DMS 273 treated with DMSO at 0.1 percent for 48 hours (cell line): Measurements from ENCODE around the gene OCA2.

ENCODE experiments used
- DNase-seq: peaks from one replicate; lab custom pipeline; 2025; lab: John Stamatoyannopoulos, UW

The OCA2 gene

DNA sequence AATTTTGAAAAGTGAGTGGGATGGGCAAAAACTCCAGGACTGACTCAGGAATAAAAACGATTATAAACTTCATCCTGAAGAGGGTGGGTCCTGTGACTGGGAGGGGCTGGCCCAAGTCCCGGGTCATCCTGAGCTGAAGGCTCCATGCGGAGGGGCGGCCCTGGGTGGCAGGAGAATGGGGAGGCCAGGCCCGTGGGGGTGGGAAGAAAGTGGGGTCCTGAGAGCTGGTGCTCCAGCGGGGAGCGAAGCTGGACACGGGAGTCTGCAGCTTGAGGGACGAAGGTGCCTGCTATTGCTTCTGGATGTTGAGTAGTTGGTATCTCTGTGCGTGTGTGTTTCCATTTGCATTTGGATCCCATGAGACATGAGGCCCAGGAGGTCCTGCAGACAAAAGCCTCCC lies 4.7 kb upstream of the OCA2 start:
- no peak for DNase-seq

DNA sequence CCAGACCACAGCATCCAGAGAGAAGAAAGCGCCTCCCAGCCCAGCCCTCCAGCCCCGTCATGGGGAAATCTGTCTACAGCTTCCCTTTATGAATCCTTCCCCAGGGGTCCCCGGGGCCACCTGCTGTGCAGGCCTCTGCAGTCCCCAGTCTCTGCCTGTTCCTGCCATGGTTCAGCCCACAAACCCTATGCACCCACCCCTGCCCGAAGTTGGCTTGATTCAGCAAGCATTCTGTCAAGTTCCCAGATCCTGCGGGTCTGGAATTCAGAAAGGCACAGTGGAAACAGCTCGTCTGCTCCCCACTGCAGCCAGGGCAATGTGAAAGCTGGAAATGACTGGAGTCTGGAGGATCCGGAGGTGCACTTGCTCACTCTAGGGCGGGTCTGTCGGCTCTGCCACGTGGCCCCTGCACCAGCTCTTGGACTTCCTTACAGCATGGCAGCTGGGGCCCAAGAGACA lies 2.9 kb upstream of the OCA2 start:
- DNase-seq = no peak

DNA sequence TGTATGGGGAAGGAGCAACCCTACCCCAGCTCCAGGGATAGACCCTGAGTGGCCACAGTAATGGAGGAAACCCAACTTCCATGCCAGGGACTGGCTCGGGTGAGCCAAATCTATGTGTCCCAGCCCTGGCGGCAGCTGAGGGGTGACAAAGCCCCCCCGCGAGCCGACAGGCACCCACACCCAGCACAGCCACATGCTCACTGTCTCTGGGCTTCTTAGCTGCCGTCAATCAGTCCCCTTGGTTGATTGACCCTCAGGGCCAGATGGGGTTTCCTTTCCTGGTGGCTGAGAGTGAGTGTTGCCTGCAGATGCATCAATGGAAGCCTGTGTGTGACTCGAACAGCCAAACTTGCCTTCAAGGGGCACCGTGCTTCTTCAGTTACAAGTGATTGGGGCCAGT lies 2.1 kb upstream of the OCA2 start:
- DNase-seq = no peak

DNA sequence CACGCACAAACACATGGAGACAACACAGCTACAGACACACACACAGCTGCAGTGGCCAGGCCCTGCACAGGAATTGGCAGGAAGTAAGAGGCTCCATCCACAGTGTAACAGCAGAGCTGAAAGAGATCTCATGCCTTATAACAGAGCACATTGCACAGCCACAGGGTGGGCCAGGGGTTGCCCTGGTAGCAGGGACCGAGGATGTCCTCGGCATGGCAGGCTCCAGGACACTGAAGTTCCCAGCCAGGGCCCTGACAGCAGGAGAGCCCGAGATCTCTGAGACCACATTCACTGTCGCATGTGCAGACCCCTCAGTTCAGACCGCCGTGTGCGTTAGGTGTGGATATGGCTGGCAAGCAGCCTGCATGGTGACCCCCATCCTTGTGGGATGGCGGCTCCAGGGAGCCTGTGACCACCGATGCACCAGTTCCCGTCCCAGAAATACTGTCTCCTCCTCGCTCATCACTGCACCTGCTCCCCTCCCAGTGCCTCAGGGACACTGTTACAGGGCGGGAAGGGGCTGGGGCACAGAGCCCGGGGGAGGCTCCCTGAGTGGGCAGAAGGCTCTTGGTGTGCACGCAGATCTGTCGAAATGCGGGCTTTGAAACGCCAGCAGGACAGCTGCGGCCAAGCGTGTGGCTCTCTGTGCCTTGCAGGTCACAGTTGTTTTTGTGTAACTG lies 1.5 kb upstream of the OCA2 start:
- DNase-seq = no peak

DNA sequence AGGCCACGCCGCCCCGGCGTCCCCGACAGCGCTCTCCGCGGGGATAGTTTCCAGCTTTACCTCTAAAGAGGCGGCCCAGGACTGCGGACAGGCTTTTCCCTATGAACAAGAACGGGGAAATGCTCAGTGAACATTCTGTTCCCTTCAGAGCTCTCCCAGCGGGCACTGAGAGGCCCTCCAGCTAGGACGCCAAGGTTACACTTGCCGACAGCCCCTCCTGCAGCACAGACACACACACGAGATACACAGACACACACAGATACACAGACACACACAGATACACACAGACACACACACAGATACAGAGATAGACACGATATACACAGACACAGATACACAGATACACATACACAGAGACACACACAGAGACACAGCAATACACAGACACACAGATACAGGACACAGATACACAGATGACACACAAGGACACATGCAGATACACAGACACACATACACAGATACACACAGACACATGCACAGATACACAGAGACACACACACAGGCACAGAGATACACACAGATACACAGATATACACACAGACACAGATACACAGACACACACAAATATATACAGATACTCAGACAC lies 533 bp upstream of the OCA2 start:
- DNase-seq = no peak

DNA sequence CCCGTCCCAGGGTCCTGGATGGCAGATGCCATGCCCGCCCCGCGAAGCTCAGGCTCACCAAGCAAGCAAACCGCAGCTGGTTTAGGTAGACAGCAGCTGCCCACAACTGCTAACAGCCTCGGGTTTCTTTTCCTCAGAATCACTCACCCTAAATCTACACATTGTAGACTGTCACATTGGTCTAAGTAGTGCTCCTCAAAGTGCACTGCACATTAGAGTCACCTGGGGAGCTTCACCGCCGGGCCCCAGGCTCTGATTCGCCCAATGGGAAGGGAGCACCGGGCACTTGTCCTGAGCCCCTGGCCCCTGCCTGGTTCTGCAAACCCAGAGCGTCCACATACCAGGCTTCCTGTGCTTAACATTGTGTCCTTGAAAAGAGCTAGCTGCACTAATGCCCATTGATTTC lies 752 bp downstream of the OCA2 start:
- DNase-seq = peak; percentile 12

DNA sequence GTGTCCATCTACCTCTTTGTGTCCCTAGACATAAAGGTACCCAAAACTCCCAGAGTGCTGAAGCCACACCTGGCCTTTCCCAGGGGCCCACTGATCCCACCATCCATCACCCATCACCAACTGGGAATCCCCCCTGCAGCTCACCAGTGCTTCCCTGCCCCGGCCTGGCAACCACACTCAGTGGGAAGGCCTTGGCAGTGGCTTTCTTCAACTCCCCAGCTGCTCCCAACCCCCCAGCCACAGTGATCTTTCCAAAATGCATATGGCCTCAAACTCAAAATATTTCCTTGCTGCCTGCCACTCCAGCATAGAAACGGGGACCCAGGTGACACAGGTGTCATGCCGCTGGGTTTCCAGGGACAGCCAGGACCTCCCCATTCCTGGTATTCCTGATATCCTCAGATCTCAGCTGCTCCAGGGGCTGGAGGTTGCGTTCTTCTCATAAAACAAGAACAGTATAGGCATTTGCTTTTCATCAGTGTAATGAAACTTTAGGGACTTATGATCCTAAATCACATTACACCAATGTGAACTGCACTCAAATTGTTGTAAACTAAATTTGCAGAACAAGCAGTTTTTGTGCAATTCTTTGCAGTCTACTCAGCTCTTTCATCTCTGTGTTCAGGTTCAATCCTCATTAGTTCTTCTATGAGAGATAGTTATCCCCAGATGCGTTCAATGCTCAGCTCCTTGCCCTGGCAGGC lies 1.3 kb downstream of the OCA2 start:
- DNase-seq = no peak

DNA sequence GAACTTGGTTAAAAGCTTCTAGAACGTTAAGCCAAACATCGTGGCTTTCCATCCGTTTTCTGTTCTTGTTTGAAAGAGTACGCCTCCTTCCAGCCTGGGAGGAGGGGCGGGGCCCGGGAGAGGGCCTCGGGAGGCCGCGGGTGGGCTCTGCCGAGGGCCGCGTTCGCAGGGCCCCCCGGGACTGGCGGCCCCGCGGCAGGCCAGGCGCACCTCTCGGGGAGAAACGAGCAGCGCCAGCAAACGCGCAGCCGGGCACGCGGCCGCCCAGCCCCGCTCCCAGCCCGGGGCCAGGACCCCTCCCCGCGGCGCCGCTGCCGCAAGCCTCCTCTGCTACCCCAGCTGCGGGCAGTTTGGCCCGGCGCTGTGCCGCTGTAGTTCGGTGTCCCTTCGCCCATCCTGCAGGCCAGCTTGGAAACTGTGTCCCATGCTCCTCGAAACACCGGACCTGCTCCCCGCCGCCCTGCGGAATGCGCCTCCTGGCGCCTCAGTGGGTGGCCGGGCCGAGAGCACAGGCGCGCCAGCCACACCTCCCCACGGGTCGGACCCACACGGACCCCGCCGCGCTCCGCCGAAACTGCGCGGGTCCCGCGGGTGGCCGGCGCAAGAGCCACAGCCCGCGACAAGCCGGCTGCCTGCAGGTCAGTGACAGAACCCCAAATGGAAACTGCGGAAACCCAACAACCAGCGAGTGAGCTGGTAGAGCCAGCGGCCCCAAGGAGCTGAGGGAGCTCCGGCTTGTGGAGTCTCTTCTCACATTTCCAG lies 2.3 kb downstream of the OCA2 start:
- no peak for DNase-seq

DNA sequence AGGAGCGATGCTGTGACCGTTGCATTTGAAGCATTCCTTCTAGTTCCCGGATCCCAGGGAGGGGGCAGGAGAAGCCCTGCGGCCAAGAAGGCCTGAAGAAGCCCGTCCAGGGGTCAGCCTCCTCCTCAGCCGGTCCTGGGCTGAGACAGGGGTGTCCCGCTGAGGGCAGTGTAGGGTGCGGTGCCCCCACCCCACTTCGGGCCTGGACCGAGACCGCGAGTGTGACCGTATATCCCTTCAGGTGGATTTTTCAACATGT lies 2.8 kb downstream of the OCA2 start:
- no peak for DNase-seq

DNA sequence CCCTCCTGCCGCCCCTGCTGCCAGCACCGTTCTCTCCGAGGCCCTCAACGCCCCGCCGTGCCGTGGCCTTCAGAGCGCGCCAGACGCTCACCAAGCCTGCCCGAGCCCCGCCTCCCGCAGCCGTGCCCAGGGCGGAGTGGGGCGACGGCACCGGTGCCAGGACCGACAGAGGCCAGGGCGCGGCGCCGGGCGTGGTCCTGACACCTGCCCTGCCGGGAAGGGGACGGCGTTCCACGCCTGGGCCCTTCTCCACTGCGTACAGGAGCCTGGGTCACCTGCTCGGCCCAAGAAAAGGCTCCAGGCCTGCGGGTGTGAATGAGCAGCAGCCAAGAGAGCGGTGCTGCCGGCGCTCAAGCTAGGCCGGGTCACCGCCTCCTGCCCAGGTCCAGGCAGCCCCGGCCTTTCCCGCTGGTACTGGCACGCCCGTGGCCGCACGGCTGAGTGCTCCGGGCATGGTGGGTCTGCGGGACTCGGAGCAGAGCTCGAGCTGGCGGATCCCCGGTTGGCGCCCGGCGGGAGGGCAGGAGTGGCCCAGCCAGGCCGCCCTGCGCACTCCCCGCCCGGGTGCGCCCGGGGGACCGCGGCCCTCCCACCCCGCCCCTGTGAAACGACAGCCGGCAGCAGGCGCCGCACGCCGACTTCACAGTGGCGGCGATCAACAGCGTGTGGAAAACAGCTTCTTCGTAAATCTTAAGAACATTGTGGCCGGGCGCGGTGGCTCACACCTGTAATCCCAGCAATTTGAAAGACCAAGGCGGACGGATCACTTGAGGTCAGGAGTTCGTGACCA lies 4.2 kb downstream of the OCA2 start:
- no peak for DNase-seq

DNA sequence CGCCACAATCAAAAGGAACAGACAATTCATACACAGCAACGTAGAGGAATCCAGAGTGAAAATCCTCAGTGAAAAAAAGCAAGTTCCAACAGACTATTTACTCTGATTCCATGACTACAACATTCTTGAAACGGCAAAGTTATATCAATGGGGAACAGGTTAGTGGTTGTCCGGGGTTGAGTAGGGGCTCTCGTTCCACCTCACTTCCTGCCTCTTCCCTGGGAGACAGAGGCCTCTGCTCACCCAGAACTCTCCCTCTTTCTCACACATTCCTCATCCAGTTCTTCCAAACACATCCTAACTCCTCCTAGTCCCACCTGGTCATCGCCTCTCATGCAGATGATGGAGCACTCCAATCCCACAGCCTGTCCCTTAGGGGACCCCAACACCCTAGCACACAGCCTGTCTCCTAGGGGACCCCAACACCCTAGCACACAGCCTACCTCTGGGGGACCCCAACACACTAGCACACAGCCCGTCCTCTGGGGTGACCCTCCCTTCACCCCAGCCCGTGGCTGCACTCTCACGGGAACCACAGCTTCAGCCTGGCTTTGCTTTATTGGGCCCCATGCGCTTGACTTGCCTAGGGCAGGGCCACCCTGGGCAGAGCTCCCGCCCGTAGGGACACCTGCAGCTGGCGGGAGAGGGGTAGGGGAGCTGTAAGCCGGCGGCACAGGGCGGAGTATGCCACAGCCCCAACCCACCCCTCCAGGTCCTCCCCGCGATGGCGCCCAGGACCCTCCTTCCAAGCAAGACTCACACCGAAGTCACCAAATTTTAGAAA lies 5.2 kb downstream of the OCA2 start:
- DNase-seq = no peak

DNA sequence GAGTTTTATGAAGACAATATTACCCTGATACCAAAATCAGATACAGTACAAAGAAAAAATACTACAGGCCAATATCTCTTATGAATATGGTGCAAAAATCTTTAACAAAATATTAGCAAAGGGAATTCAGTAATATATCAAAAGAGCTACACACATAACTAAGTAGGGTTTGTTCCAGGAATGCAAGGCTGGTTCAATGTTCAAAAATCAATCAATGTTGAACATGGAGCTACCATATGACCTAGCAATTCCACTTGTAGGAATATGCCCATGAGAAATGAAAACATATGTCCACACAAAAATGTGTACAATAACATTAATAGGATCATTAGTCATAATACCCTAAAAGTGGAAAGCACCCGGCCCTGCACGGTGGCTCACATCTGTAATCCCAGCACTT lies 7.8 kb downstream of the OCA2 start:
- no peak for DNase-seq

DNA sequence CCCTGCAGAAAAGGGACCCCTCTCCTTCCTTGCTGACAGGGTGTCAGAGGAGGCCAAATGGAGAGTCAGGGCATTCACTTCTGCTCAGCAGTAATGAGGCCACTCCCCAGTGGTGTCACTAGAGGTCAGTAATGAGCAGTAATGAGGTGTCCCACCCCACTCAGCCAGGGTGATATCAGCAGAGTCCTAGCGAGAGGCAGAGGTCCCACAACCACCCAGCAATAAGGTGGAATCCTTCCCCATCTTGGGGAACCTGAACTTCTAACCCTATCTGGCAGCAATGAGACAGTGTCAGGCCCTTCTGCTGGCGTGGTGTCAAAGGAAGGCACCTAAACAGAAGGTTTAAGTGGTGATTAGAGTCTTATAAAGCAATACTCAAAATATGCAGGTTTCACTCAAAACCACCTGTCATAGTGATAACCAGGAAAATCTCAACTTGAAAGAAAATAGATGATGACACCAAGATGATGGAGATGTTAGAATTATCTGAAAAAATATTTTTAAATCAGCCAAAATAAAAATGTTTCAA lies 12.9 kb downstream of the OCA2 start:
- peak; percentile 3 for DNase-seq

DNA sequence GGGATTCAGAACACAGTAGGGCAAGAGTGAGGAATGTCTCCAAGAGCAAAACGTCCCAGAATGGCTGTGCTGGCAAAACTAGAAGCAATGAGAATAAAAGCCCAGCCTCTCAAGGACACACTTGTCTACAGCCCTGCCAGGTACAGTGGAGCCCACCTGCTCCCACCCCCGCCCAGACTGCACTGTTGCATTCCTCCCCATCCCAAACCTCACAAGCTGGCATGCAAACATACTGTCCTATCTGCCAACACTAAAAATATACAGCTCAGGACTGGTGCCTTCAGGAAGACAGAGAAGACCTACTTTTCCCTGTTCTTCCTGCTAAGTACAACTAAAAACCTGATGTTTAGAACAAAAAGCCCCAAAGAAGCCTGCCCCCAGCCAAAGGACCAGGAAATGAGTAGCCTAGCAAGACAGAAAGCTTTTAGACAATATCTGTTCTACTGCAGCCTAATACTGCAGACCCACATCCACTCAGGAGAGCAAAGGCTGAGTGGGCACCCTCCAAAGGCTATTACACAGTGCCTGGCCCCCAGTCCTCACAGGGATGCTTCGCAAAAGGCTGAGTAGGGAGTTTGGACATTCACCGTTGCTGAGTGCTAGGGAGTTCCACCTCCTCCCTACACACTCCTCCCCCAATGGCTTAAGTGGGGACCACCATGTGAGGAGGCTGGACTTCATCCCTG lies 13.5 kb downstream of the OCA2 start:
- DNase-seq = no peak

DNA sequence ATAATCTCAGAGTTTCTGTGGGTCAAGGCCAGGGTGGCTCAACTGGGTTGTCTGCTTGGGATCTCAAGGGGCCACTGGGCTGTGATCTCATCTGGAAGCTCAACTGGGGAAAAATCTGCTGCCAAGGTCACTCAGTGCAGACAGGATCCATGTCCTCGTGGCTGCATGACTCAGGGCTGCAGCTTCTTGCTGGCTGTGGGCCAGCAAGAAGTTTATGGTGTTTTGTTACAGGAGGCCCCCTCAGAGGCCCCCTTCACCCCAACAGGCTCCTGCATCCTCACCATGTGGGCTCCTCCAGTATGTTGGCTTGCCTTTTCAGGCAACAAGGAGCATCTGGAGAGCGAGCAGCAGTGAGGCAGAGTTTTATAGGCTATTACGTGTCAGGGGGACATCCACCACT lies 14.6 kb downstream of the OCA2 start:
- no peak for DNase-seq

DNA sequence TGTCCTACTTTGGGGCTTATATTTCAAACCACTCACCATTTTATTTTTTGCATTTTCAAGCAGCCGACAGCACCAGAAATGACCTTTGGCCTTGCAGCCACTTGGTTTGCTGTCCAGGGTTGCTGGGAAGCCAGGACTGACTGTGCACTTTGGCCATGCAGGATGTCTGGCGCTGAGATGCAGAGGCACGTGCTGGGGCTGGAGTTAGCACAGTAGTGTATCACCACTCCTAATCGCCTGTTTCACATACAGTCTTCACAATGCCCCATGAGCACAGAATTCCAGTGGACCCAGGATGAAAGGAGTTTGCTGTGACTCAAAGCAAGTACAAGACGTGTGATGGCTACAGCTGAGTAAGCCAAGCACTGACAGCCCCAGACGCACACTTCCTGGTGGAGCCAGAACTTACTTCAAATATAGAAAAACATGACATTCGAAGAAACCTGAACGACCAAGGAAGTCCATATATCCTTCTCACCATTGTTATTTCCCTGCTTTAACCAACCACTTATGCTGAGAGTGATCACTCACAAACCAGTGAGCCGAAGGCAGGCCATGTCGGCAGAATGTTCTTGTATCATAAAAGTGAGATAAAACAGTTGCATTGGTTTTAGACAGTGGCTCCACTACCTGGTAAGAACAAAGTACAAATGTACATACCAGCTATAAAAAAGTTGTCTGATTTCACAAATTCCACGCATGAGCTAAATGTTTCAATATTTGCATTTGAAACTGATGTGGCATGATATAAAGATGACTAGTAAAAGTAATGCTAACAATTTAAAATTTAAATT lies 16.0 kb downstream of the OCA2 start:
- DNase-seq = no peak

DNA sequence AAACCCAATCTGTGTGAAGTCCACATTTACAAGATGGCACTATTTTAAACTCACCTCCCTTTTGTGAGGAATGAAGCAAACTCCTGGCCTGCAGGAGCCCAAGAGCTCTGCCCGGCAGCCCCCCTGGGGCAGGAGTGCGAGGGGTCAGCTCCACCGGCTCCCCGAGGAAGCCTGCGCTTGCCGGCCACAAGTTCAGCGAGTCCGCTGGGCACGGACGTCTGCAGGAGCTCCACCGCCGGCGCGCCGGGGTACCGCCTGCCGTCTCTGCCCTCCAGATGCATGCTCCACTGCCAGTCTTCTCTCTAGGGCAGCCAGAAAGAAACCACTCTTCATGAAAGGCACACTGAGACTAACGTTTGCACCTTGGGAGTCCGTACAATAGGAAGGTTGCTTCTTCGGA lies 17.5 kb downstream of the OCA2 start:
- no peak for DNase-seq

DNA sequence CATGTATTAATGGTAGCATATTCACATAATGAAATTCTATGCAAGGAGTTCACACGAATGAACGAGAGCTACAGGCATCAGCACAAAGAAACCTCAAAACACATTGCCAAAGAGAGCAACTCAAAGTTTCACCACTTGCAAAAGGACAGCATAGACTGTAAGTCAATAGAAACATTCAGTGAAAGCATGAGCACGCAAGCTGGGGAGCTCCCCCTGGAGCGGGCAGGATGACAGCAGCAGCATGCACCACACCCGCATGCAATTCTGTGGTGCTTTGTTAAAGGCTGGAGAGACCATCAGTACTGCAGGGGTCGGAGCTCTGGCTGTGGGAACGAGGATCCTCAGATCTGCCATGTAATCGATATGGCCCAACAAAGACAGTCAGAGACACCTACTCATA lies 18.7 kb downstream of the OCA2 start:
- no peak for DNase-seq

DNA sequence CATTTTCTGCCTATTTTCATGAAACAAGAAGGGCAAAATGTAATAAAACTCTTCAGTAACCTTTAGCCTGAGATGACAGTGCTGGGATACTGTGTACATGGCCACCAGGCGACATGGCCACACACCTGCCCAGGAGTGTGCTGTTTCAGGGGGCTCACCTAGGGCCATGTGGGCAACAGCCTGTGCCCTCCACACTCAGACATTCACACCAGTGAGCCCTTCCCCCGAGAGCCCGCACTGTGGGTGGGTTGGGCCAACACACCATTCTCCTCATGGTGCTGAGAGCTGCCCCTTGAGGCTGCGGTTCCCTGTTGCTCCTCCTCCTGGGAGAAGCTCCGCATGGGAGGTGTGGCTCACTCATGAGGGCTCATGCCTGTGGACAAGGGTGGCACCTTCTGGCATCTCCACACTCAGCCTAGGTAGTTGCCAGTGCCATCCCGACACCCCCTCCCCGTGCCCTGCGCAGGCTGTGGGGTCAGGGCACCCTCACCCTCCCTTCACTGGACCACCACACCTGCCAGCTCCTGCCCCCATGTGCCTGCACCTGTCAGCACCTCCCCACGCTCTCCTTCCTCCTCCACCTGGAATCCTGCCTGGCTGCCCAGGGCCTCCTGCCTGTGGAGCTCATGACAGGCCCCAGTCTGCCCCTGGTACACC lies 19.7 kb downstream of the OCA2 start:
- no peak for DNase-seq
